Ammon's horn (tissue), 1 donor: ENCODE results near the gene SLC7A6.
"Not testable (repeated sequence)": the region's sequence is repeated elsewhere in the genome, so short reads cannot be mapped to it uniquely, and the experiment has no call there.

Experiments
- DNase-seq: peaks from one replicate; pipeline ENCODE4 v3.0.0-alpha.2; 2016; ENCODE audit warnings: low spot score

SLC7A6 gene

DNA sequence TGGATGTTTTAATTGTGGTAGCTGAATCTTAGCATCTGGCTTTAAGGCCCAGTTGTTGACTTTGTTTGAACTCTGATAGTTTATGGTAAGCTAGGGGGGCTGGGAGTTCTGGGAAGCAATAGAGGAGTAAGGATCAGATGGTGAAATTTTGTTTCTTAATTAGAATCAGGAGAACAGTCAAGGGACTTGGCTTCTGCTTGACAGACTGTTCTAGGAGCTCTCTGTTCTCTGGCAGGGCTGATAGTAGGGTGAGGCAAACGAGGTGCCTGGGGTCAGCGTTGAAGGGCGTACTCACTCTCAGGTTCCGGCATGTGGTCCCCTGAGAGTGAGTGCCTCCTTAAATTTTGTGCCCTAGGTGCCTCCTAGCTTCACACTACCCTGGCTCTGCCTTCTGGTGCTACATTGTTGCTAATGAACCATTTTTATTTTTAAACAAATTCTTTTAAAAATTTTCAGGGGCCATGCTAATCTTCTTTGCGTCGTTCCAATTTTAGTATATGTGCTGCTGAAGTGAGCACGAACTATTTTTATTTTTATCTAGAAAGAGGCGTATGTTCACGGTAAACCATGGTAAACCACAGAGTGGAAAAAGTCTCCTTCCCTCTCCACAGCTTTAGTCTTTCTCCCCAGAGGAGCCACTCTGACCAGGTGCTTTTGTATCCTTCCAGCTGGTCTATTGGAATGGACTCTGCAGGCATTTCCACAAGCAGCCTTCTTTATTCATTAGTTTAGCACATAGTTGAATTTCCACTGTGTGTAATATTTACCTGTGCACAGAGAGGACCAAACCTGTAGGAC is 19.7 kb downstream of the SLC7A6 start:
- no peak for DNase-seq

DNA sequence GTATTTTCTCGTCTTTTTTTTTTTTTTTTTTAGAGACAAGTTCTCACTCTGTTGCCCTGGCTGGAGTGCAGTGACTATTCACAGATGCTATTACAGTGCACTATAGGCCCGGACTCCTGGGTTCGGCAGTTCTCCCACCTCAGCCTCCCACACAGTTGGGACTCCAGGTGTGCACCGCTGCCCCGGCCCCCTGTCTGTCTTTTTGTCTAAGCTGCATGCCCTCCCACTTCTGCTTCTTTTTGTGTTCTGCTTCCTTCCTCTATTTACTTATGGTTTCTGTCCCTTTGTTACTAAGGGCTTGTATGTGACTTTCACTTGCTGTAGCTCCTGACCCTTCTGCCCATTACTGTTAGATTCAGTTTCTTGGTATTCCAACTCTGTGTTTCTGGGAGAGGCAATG is 20.5 kb downstream of the SLC7A6 start:
- peak; percentile 40 for DNase-seq

DNA sequence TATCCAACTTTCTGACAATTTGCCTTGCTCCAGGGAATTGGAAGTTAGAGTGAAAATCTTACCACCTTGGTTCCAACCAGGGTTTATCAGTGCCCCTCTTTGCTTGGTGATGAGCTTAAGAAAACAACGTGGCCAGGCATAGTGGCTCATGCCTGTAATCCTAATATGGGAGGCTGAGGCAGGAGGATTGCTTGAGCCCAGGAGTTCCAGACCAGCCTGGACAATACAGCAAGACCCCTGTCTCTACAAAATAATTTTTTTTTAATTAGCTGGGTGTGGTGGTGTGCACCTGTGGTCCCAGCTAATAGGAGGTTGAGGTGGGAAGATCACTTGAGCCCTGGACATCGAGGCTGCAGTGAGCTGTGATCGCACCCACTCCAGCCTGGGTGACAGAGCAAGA is 21.4 kb downstream of the SLC7A6 start:
- no peak for DNase-seq

DNA sequence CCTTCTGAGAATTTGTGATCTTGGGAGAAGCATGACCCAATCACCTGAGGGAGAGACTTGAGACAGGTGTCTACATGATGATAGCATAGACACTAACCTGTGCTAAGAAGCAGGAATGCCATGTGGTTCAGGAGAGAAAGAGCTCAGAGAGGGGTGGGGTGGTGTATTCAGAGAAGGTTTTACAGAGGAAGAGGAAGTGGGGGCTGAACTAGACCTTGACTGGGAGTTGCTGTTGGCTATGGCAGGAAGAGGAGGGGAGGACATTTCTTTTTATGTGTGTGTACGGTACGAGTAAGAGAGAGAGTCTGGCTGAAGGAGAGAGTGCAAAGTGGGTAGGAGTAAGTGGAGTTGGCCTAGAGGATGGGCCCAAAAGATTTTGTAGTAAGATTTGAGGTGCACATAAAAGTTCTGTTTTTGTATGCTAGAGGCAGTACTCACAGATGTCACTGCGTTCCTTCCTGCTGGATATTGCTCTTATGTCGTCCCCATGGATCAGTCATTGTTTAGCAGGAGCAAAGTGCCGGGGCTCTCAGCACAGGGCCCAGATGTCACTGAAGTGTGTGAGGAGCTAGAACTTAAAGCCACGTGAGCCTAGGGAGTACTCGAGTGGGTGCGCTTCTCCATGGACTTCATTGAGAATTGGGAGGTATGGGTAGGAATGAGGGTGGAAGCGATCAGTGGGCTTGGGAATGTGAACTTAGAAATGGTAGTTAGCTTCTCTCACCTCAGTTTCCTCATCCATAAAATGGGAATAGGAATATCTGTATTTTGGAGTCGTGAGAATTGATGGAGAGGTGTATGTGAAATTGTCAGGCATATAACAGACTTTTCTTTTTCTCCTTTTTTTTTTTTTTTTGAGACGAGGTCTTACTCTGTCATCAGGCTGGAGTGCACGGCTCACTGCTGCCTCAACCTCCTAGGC is 22.1 kb downstream of the SLC7A6 start:
- DNase-seq, result no peak

DNA sequence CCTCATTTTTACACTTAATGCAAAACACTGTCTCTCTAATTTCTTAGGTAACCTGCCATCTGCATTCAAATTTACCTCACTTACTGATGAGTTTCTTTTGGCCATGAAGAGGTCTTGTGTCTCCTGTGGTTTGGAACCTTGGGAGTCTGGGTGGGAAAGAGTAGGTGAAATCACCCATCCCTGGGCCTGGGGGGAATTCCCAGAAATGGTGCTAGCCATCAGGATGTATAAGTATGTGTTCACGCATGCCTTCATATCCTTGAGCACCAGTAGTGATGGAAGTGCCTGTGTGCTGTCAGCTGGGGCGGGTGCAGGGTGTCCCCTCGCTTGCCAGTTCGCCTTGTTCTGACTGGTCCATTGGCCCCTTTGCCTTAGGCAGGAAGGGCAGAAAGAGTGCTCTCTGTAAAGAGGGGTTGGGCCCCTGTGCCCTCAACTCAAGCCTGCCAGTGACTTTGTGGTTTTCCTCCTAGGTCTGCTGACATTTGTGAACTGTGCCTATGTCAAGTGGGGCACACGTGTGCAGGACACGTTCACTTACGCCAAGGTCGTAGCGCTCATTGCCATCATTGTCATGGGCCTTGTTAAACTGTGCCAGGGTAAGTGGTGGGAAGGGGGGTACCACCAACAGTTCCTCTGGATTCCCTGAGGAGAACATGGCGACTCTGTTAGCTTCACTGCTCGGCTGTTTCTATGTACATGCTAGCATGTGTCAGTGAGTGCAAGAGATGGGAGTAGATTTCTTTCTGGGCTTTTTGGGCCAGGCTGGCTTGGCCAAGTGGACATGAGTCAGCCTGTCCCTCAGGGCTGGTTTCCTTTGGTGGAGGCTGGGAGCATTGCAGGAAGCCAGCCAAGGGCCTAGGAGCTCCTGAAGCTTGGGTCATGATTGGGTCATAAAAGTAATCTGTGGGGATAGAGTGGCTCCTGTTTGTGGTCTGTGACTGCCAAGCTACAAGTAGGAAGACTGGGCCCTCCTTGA is 23.2 kb downstream of the SLC7A6 start:
- no peak for DNase-seq

DNA sequence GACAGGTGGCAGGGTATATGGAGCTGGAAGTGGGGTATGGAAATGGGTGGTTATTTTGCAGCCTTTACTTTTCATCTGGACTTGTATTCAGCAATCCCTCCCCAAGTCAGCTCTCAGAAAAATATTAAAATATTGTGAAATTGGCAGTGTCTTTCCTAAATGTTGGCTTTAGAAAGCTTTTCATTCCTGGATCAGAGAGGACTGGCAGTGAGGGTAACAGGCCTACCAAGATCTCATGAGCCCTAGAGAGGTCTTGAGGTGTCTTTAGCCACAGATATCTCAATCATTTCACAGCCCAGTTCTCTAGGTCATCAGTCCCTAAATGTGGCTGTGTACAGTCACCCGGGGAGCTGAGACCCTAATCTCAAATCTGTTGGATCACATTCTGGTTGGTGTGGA is 23.9 kb downstream of the SLC7A6 start:
- no peak for DNase-seq

DNA sequence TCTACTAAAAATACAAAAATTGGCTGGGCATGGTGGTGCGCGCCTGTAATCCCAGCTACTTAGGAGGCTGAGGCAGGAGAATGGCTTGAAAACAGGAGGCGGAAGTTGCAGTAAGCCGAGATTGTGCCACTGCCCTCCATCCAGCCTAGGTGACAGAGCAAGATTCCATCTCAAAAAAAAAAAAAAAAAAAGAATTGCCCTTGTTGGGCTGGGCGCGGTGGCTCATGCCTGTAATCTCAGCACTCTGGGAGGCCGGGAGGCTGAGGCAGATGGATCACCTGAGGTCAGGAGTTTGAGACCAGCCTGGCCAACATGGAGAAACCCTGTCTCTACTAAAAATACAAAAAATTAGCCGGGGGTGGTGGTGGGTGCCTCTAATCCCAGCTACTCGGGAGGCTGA is 24.5 kb downstream of the SLC7A6 start:
- DNase-seq, result not testable (repeated sequence)

DNA sequence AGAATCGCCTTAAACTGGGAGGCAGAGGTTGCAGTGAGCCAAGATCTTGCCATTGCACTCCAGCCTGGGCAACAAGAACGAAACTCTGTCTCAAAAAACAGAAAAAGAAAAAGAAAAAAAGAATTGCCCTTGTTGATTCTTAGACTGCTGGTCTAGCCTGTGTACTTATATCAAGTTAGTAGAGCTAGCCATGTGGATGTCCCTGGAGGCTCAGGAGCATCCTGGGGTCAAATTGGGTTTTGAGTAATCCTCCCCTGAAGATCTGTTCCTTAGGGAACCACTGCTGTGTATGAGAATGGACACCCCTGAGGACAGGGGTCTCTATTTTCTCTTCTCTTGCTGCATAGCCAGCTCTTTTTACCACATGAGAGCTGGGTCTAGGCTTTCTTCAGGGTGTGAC is 24.9 kb downstream of the SLC7A6 start:
- DNase-seq, result no peak

DNA sequence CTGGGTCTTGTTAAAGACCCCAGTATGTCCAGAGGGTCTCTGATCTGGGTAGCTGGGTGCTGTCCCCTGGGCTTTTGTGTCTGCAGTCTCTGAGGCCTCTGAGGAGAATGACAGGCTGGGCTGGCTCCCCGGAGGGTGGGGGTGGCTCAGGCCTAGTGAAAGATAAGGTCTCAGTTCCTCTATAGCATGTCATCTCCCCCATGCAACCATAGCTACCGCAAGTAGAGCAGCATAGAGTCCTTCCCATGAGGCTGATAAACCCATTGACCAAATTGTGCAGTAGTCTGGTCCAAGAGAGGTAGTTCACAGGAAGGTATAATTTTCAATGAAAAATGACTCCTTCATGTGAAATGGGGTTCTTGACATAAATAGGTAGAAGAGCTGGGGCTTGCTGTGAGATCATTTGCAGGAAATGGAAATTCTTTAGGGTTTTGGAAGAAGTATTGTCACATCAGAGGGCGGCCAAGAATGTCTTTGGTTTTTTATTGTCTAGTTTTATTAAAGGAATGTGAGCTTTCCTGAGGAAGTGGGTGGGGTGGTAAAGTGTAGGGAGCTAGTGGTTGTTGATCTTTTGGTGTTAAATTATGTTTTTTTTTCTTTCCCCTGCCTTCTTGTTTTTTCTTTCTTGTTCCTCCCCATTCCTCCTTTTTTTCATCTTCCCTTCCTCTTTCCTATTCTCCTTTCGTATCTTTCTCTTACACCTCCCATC is 25.4 kb downstream of the SLC7A6 start:
- DNase-seq, result no peak

DNA sequence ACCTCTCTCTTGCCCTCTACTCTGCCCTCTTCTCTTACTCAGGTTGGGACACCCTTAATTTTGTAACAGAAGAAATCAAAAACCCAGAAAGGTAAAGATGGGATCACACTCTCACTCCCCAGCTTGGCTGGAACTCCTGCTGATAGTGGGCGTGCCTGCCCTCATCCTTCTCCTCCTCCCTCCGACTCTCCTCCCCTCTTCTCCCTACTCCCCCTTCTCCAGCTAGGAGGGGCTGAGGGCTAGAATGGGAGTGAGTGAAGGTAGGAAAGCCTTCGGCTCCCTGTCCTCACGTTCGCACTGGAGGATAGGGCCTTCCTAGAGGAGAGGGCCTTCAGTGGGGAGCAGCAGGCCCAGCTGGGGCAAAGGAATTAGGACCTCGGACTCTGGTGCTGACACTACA is 26.1 kb downstream of the SLC7A6 start:
- no peak for DNase-seq

DNA sequence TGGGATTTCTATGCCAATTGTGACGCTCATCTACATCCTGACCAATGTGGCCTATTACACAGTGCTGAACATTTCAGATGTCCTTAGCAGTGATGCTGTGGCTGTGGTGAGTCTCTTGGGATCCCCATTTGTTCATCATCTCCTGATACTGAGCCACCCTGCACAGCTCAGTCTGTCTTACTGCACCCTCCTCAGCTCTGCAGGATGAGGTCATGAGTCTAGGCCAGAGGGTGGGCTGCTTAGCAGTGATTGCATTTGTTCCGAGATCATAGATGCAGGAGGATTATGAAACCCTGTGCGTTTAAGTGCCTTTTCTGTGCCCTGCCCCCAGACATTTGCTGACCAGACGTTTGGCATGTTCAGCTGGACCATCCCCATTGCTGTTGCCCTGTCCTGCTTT is 26.9 kb downstream of the SLC7A6 start:
- no peak for DNase-seq

DNA sequence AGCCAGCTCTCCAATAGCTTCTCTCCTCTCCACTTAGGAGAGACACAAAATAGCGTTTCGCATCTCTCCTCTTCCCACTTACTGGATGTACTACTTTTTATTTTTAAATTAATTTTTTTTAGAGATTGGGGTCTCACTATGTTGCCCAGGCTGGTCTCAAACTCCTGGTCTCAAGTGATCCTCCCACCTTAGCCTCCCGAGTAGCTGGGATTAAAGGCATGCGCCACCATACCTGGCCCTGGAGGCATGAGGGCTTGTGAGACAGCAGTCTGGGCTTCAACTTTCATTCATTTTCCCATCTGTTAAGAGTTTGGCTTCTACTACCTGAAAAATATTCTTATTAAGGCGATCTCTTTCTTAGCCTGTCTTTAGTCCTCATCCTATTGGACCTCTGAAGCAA is 28.1 kb downstream of the SLC7A6 start:
- no peak for DNase-seq

DNA sequence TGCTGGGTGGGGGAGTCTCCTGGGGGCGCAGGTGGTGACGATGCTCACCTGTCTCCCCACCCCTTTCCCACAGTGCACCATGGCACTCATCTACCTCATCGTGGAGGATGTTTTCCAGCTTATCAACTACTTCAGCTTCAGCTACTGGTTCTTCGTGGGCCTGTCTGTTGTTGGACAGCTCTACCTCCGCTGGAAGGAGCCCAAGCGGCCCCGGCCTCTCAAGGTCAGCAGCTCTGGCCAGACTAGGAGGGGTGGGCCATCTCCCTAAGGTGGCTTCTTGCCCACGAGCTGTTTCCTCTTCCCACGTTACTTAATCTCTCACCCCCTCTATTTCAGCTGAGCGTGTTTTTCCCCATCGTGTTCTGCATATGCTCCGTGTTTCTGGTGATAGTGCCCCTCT is 32.0 kb downstream of the SLC7A6 start:
- DNase-seq, result no peak

DNA sequence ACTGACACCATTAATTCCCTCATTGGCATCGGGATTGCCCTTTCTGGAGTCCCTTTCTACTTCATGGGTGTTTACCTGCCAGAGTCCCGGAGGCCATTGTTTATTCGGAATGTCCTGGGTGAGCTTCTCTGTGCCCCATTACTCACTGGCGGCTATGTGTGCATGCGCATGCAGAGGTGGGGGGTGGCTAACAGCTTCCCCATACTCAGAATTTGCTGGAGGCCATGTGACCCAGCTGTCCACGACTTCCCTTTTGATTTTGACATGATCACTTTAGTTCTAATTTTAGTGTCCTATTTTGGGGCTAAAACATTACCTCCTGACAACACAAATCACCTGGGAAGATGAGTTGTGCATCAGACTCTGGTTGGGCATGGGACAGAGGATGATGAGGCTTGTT is 32.4 kb downstream of the SLC7A6 start:
- no peak for DNase-seq

DNA sequence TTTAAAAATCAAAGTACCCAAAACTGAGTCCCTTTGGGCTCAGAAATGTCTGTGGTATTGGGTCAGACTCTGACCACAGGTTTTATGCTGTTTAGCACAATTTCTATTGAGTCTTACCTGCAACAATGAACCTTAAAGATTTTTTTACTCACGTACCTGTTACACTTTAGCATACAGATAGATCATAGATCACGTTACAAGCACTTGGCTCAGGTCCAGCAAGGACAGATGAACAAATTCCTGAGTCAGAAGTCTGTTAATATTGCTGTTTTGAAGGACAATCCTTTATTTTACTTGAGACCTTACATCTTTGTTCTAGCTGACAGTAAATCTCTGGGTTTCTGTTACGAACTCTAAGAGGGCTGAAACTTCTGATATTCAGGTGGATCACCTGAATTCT is 33.6 kb downstream of the SLC7A6 start:
- no peak for DNase-seq

DNA sequence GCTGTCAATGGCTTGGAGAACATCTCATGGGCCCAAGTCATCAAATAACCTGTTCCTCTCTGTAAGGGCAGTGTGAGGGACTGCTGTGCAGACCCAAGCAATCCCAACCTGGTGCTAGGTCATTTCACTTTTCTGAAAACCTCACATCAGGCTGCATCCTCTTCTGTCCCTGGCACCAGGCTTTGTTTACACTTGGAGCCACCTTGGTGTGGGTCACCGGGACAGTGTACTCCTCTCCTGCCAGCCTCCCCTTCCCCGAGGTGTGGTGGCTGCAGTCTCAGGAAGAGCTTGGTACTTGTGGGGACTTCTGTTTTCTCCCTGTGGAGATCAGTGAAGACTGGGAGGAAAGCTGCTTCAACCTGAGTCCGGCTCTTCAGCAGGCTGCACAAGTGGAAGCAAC is 34.0 kb downstream of the SLC7A6 start:
- no peak for DNase-seq

DNA sequence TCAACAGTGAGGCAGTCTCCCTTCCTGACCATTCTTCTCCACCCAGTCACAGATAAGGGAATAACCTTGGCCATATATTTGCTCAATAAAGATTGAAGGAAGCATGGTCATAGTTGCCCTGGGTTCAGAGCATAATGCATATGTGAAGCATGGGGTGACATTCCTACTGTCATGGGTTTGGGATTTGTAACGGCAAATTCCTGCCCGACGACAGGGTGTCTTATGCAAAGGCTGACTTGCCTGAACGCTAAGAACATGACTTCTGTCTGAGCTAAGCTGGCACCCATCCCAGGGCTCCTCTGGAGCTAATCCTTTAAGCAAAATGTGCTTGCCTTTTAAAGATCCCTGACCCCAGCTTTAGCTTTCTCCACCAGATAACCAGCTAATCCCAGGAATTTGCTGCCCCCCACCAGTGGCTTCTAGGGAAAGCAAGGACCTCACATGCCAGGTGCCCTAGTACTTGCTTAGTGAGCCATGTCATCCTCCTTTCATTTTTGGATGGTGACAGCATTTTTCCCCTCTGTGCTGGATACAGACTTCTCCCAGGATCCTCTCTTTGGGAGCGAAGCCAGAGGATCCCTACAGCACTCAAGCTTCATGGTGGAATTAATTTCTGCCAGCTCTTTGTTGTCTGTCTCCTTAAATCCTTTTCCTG is 34.7 kb downstream of the SLC7A6 start:
- DNase-seq, result peak; percentile 47

DNA sequence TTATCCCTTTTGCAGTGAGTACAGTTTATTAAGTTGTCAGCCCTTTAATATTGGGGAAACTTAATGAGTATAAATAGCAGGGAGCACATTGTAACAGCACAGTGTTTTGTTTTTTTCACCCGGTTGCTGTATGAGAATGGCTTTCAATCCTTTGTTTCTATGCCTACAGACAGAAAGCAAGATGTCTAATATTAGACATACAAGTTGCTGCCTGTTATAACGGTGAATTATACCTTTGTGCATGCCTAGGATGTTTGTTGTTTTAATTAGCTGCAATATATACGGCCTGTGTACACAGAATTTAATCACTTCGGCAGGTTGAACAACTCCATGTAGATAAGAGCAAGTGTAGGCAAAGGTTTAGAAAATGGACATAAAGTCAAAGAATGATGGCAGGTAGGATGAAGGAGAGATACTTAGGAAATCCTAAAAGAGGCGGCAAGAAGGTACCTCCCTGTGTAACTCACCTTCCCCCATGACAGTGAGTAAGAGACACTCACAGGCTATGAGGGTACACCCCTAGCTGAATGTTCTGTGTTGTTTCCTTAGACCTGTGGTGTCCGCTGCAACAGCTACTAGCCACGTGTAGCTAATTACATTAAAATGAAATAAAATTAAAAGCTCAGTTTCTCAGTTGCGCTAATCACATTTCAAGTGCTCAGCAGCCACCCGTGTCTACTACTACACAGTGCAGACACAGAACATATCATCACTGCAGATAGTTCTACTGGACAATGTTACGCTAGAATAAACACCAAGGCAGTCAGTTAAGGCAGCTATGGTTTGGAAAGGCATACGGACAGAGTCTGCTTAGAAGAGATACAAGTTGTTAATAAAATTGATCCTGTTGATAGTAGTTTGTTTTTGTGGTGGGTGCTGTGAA is 35.5 kb downstream of the SLC7A6 start:
- DNase-seq, result no peak

DNA sequence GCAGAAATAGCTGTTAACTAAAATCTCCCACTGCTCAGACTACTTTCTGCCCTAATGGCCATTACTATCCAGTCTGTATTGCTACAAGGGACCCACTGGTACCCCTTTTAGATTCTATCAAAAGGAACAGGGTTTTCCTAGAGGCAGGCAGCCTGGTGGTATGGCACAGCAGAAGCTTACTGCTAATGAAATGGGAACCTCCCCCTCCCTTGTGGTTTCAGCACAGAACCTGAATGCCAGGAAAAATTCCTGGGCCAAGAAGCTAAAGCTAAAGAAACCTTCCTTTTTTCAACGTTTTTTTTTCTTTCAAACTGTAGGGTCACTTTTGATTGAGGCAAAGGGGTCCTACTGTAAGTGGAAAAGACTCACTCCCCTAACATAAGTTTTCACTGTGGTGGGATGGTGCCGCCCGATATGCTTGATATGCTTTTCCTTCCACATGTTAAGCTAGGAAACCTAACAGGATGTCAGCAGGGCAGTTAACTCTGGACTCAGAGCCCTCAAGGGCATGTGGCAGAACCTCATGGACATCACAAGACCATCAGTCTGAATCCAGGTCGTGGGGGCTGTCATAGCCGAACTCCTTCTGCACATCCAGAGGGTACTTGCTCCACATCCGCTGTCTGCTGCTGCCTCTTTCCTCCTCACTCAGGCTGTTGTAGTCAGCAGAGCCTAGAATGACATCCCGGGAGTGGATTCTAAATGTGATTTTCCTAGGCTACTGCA is 36.6 kb downstream of the SLC7A6 start:
- DNase-seq, result no peak
